ENCODE data around the gene TACR3.
"Not testable (repeated sequence)": the region's sequence is repeated elsewhere in the genome, so short reads cannot be mapped to it uniquely, and the experiment has no call there.

Gene TACR3

DNA sequence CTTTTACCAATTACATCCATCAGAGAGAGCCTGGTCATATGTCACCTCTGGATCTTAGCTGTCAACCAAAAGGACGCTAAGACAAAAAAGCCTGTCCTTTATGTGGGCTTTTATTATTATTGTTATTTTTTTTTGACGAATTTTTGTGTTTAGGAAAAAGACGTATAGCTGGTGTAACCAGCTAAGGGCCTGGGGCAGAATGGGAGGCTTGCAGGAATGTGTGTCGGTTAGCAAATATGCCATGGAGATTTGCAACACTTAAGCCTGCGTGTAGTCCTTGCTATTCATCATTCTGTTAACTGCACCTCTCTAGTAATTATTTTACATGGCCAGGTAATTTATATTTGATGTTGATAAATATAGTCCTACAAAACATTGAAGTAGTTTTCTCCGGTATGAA is 93.5 kb downstream of the TACR3 start:
- Mint-ChIP-seq H3K27me3 (no peaks in the 10 kb centered on the region), H3K27ac (no peak overlapping the region), H3K9me3 (peaks cover 14 to 22% of the 10 kb centered on the region in 2 donors), H3K4me3 (no peak overlapping the region), H3K4me1 (no peaks in the 10 kb centered on the region)
- ATAC-seq (no peak), DNase-seq (no peak)

DNA sequence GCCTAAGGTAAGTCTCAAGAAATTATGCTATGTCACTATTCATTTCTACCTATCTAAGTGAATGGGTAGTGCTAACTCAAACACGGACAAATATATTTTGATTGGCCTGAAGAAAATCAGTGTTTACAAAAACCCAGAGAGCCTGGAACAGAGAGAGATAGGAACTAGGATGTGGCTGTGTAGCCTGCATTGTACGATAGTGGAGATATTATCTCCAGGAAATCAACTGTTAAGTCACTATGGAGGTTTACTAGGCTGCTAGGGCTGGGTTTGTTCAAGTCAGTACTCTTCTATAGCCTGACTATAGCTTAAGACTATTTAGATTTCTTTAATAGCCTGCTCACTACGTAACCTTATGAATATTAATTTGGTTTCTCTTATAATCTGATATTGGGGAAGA is 127.9 kb downstream of the TACR3 start:
- no peak overlapping the region for H3K27ac Mint-ChIP-seq
- no peaks in the 10 kb centered on the region for H3K27me3 Mint-ChIP-seq
- H3K4me3 Mint-ChIP-seq, result no peak overlapping the region
- ATAC-seq (no peak), DNase-seq (no peak)
- H3K9me3 Mint-ChIP-seq, result no peaks in the 10 kb centered on the region
- H3K4me1 Mint-ChIP-seq, result no peaks in the 10 kb centered on the region

DNA sequence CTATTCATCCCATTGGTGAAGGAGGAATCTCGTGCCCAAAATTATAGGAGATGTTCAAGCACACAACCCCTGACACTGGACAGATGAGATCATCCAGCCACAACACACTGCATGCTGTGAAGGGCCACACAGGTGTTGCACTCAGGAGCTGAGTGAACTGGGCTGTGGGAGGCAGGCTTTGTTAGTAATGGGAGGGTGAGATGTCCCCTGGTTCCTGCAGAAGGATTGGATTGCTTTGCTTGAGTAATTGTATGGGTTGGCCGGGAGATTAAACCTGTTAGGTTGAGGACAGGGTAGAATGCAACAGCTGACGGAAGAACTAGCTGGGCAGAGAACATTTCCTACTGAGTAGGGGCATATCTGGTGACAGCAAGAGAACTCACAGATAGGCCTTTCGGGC is 152.2 kb downstream of the TACR3 start:
- DNase-seq (no peak), ATAC-seq (no peak)
- Mint-ChIP-seq H3K9me3 (peaks cover 0 to 6% of the 10 kb centered on the region in 2 donors), H3K27me3 (no peaks in the 10 kb centered on the region), H3K4me3 (no peak overlapping the region), H3K27ac (no peak overlapping the region), H3K4me1 (no peaks in the 10 kb centered on the region)

DNA sequence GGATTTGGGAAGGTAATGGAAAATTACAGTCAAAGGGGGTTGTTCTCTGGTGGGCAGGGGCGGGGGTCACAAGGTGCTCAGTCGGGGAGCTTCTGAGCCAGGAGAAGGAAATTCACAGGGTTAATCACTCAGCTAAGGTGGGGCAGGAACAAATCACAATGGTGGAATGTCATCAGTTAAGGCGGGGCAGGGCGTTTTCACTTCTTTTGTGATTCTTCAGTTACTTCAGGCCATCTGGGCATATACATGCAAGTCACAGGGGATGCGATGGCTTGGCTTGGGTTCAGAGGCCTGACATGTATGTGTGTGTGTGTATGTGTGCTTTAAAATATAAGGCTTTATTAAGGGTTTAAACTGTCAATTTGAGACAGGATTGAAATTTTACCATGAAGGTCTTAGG is 160.6 kb downstream of the TACR3 start:
- H3K27ac Mint-ChIP-seq, H3K27me3 Mint-ChIP-seq, H3K4me1 Mint-ChIP-seq, DNase-seq, H3K4me3 Mint-ChIP-seq, ATAC-seq: not testable (repeated sequence)
- peaks cover 6 to 15% of the 10 kb centered on the region in 2 donors for H3K9me3 Mint-ChIP-seq

Data from stimulated activated naive CD8-positive, alpha-beta T cell treated with anti-CD3 and anti-CD28 coated beads, Interleukin-15, amount 100 ng/mL, for 72 hours (primary cell).